Lower lobe of right lung (tissue), 2 donors: ENCODE data around the gene FXYD3. TPM values are rescaled to one million over a fixed set of nuclear protein-coding genes. Genes with fewer than 3 reads are reported as not detected.

ENCODE experiments used
- ATAC-seq, 2 donors: fragments of 200-7000 bp; cut with Tn5 transposase; one replicate each; pipeline ENCODE4 v1.9.1; 2020 to 2022; ENCODE audit warnings: mild to moderate bottlenecking in 2 of 2, moderate library complexity in 2 of 2
- DNase-seq: peaks from one replicate; pipeline ENCODE4 v3.0.0-alpha.2; 2020
- H3K27ac ChIP-seq: fragments of 200-600 bp; one replicate; pipeline ENCODE4 v1.8.0; 2022
- H3K27me3 ChIP-seq: fragments of 200-600 bp; one replicate; pipeline ENCODE4 v1.8.0; 2022; ENCODE audit warnings: low read depth
- H3K36me3 ChIP-seq: fragments of 200-600 bp; one replicate; pipeline ENCODE4 v1.8.0; 2022; ENCODE audit warnings: mild to moderate bottlenecking
- H3K4me1 ChIP-seq: fragments of 200-600 bp; one replicate; pipeline ENCODE4 v1.8.0; 2022
- H3K4me3 ChIP-seq: fragments of 200-600 bp; one replicate; pipeline ENCODE4 v1.8.0; 2022; ENCODE audit warnings: mild to moderate bottlenecking
- H3K9me3 ChIP-seq: fragments of 200-600 bp; one replicate; pipeline ENCODE4 v1.8.0; 2022
- intact Hi-C: fragments of 100-400 bp; cut with DNase I; formaldehyde crosslinking; loops from one replicate; pipeline ENCODE4 v1.11.0; 2022
- total RNA-seq: library from RNA; stranded (reverse); fragmentation: NEBNext Ultra II Directional; extraction: Animal tissue kit (Norgen Biotek cat#: 25700); gene quantifications from one replicate; pipeline ENCODE4 v1.2.1, GENCODE V29; 2021
- TF ChIP-seq, protein P1 (sequence below): fragments of 200-600 bp; IDR thresholded peaks from one replicate; pipeline ENCODE4 v1.8.0; 2022; ENCODE audit warnings: antibody characterized with exemption, mild to moderate bottlenecking
- donor health status: DM: no; HTN: yes; CAD: no; lungs with severe emphysema.

FXYD3 gene
- total RNA-seq, 1 donor from 2014 or later = 135 TPM

- intact Hi-C loops = no loop called here
- TF ChIP-seq, protein P1, sequence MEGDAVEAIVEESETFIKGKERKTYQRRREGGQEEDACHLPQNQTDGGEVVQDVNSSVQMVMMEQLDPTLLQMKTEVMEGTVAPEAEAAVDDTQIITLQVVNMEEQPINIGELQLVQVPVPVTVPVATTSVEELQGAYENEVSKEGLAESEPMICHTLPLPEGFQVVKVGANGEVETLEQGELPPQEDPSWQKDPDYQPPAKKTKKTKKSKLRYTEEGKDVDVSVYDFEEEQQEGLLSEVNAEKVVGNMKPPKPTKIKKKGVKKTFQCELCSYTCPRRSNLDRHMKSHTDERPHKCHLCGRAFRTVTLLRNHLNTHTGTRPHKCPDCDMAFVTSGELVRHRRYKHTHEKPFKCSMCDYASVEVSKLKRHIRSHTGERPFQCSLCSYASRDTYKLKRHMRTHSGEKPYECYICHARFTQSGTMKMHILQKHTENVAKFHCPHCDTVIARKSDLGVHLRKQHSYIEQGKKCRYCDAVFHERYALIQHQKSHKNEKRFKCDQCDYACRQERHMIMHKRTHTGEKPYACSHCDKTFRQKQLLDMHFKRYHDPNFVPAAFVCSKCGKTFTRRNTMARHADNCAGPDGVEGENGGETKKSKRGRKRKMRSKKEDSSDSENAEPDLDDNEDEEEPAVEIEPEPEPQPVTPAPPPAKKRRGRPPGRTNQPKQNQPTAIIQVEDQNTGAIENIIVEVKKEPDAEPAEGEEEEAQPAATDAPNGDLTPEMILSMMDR = no peak
- H3K4me3 ChIP-seq = no peak overlapping the region
- H3K27me3 ChIP-seq = no peaks in the 10 kb centered on the region
- peak; percentile 24 for DNase-seq
- no peaks in the 10 kb centered on the region for H3K4me1 ChIP-seq
- no peak overlapping the region for H3K27ac ChIP-seq
- no peaks in the 10 kb centered on the region for H3K9me3 ChIP-seq
- peak in 1 of 2 donors; percentile 6 for ATAC-seq
- H3K36me3 ChIP-seq = no peaks in the 10 kb centered on the region
These were observed 39.6 kb upstream of the FXYD3 start for GRCh38 chr19:35076026-35076370.

DNA sequence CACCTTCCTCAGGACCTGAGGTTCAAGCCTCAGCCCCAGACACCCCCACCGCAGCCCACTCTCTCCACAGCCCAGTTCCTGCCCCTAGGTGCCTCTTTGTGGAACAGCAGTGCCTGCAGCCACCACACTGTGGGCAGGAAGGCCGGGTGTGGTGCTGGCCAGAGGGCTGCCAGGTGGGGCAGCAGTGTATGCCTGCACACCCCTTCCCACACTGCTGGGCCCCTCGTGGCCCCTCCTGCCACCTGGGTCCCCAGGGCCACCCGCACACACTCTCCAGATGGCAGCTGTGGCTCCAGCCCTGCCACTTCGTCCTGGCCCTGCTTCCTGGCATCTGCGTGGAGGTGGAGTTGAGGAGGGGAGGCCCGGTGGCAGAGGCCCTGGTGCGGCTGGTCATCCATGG lies 39.0 kb upstream of the FXYD3 start:
- Histone ChIP-seq H3K27me3 (no peaks in the 10 kb centered on the region), H3K9me3 (no peaks in the 10 kb centered on the region), H3K4me1 (no peaks in the 10 kb centered on the region), H3K27ac (no peak overlapping the region), H3K36me3 (no peaks in the 10 kb centered on the region), H3K4me3 (no peak overlapping the region)
- TF ChIP-seq, protein P1 = no peak
- ATAC-seq (no peak), DNase-seq (peak; percentile 25)
- intact Hi-C loops = no loop called here

DNA sequence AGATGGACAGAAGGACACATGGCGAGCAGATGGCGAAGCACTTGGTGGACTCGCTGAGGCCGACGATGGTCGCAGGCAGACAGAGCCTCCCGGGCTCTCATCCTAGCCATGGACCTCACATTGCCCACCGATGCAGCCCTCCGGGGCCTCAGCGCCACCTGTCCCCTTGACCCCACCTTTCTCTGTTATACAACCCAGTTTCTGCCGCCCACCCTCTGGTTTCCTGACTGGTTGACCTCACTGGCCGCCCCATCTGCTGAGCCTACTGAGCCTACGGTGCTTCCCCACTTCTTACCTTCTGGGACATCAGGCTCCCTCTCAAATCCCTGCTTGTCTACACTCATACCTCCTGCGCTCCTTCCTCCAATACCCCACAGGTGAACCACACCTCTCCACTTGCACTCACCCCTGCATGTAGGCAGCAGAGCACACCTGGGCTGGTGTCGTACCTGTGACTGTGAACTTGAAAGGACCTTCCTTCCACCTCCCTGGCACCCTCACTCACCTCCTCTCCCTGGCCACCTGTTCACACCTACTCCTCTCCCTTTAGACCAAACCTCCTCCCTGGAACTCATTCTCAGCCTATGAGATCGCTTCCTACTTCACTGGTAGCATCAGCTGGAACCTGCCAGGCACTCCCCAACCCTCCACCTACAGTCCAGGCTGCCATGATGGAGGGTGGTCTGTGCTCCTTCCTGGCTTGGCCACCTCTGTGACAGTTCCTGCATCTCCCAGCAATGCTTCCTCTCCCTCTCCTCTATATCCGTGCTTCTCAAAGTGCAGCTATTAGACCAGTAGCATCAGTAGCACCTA lies 38.0 kb upstream of the FXYD3 start:
- DNase-seq (peak; percentile 36), ATAC-seq (no peak)
- TF ChIP-seq, protein P1 = no peak
- H3K9me3 ChIP-seq = no peaks in the 10 kb centered on the region
- H3K27me3 ChIP-seq = no peaks in the 10 kb centered on the region
- H3K27ac ChIP-seq = no peak overlapping the region
- H3K36me3 ChIP-seq = no peaks in the 10 kb centered on the region
- intact Hi-C loops = no loop called here
- no peaks in the 10 kb centered on the region for H3K4me1 ChIP-seq
- H3K4me3 ChIP-seq = no peak overlapping the region

- ATAC-seq = no peak
- no peaks in the 10 kb centered on the region for H3K4me1 ChIP-seq
- intact Hi-C loops = no loop called here
These were observed 35.8 kb upstream of the FXYD3 start for GRCh38 chr19:35079826-35080225.

DNA sequence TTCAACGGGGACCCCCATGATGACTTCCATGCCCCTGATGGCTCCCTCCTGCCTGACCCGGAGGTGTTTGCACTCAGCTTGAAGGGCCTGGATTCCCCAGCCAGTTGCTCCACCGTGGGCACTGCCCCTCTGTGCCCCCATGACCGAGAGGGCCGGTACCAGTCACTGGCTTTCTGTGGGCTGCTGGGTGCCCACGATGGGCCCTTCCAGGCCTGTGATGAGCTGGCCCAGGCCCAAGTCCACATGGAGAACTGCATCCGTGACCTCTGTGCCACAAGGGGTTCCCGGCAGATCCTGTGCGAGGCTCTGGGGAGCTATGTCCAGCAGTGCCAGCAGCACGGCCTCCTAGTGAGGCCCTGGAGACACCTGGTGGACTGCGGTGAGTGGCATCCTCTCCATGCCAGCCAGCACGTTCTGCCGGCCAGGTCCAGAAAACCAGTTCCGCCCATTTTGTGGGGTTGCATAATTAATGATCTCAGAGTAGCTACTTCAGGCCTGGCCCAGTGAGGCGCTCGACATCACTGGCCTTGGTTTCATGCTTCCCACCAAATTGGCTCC lies 34.9 kb upstream of the FXYD3 start:
- Histone ChIP-seq H3K36me3 (no peaks in the 10 kb centered on the region), H3K27me3 (no peaks in the 10 kb centered on the region), H3K4me3 (no peak overlapping the region), H3K9me3 (no peaks in the 10 kb centered on the region), H3K4me1 (no peaks in the 10 kb centered on the region), H3K27ac (no peak overlapping the region)
- DNase-seq (peak; percentile 33), ATAC-seq (no peak)
- TF ChIP-seq, protein P1 = no peak
- intact Hi-C loops = no loop called here

More at GRCh38 chr19:35079826-35080225, 35.8 kb upstream of the FXYD3 start:
- TF ChIP-seq, protein P1 = no peak
- H3K27me3 ChIP-seq = no peaks in the 10 kb centered on the region
- no peaks in the 10 kb centered on the region for H3K9me3 ChIP-seq
- H3K4me3 ChIP-seq = no peak overlapping the region
- H3K36me3 ChIP-seq = no peaks in the 10 kb centered on the region
- peak; percentile 38 for DNase-seq
- no peak overlapping the region for H3K27ac ChIP-seq
